HG03139 (cell line): ENCODE data around the gene FUT2.

ENCODE experiments used
- ATAC-seq: cut with Tn5 transposase; IDR thresholded peaks from one replicate; pipeline ENCODE4 v1.9.1; 2021; ENCODE audit not compliant: unreplicated experiment

FUT2 gene

DNA sequence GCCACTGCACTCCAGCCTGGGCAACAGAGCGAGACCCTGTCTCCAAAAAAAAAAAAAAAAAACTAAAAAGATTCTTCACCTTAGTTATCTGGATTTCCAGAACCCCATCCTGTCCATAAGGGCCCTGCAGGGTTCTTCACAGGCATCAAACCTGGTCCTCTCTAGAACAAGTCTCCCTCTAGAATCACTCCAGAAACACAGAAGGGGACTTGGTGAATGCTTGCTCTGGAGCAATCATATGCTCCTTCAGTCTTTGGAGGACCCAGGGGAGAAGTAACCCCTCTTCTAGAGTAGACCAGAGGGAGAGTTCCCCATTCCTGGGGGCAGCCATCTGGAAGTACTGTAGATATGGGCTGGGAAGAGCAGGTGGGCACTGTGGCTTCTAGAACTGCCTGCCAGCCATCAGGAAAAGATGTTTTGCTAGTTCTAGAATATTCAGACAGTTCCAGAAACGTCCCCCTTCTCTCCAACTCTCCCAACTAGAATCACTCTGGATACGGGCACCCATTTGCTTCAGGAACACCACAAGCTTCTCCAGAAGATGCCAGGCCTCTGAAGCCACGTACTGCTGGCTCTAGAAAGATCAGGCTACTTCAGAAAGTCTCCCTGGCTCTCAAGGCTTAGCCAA is 53.9 kb downstream of the FUT2 start:
- no peak for ATAC-seq

DNA sequence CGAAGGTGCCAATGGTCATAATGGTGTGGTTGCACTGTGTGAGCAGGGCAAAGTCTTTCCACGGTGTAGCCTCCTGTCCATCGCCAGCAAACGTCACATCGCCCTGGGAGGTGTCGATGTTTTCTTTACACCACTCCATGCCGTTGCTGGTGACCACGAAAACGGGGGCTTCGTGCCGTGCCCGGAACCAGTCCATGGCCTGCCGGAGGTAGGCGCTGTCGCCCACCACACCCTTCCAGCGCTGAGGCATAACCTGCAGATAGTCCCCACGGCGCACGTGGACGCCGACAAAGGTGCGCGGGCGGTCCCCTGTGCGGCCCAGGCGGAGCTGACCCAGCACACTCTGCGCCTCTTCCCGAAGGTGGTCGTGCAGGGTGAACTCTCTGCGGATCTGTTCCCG is 54.6 kb downstream of the FUT2 start:
- ATAC-seq: no peak

DNA sequence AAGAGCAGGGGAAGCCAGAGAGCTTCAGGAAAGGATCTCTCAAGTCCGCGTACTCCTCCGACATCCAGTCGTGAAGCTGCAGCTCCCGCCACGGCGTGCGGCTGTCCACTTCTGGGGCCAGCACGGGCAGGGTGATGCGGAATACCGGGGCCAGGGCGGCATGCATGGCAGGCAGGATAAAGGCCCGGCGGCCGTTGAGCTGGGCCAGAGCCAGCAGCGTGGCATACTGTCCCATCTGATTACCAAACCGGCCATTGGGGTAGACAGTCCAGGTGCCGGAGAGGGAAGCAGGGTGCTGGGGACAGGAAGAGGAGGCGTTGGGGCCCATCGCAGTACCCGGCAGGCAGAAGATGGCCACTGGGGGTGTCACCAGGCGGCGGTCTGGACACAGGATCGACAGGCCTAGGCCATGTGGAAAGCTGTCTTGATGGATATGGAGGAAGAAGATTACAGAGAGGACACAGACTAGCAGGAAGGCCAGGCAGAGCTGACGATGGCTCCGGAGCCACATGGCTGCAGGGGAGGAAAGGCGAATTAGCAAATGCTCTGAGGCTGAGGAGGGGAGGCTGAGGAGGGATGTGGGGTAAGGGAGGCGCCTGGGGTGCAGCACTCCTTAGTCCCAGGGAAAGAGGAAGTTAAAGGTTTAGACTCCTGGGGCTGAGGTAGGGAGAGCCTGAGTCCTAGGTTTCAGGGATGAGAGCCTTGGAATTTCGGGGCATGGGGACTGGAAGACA is 55.2 kb downstream of the FUT2 start:
- ATAC-seq: no peak

DNA sequence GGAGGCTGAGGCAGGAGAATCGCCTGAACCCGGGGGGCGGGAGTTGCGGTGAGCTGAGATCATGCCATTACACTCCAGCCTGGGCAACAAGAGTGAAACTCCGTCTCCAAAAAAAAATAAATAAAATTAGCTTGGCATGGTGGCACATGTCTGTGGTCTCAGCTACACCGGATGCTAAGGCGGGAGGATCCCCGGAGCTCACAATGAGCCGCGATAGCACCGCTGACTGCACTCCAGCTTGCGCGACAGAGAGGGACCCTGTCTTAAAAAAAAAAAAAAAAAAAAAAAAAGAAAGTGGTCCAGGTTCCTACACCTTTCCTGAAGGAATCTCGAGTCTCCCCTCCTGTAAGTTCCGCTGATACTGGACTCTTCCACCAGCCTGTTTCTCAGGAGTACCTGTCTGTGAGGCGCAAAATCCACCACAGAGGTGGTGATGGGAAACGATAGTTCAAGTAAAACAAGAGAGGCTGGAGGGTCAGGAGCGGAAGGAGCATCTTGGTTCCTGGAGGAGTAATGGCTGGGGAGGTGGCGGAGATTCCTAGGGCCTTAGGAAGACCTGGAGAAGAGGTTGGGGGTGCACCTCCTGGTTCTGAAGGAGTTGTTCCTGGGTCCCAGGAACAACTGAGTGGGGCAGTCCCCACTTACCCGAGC is 56.2 kb downstream of the FUT2 start:
- no peak for ATAC-seq

DNA sequence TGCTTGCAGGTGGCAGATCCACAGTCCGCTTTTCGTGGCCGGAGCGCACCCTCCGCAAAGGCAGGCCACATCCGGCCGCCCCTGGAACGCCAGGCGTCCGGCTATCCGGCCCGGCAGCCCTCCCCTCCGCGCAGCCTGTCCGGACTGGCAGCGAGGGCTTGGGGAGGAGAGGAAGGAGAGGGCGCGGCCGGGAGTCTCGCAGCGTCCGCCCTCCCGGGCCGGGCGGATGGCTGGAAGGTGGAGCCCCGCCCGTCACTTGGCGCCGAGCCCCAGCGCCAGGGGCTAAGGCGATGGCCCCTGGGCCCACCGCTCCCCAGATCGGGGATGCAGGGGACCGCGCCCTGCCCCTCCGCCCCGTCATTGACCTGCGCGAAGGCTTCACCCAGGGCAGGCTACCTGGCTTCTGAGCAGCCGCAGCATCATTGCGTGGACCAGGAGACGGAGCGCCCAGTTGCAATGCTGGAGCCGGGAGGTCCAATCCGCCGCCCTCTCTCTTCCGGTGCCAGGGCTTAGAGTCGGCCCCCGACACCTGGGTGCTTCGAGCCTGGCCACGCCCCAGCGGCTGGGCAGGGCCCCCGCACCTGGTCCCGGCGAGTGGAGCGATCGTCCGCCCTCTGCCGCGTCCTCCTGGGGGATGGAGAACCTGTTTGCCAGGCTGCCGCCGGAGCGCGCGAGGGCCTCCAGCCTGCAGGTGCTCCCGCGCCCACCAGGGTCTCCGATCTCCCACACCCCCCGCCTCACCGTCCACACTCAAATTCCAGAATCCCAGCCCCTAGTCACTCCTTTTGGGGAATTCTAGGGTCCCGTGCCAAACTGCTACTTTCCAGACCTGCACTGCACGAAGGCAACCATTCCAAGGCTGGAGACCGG is 57.0 kb downstream of the FUT2 start, which contains the start of gene FUT1:
FUT1 (minus strand) TSS at position 146 of the 870 bp plus-strand sequence. CDS start 1,360 bp downstream, outside the sequence.
- no peak for ATAC-seq

GRCh38 chr19:48755084-48755641 is 59.4 kb downstream of the FUT2 start, which contains the start of gene FGF21:
Gene FGF21 (plus strand): TSS chr19:48755524. CDS start chr19:48756237, 713 bp downstream.
- ATAC-seq: no peak
